Testis (tissue), 3 donors: ENCODE measurements around the gene MAST4. TPM values are rescaled to one million over a fixed set of nuclear protein-coding genes. Genes with fewer than 3 reads are reported as not detected.

Experiments
- DNase-seq: peaks from one replicate; pipeline ENCODE4 v3.0.0-alpha.2; 2019
- H3K27ac ChIP-seq, 2 donors: fragments of 200-600 bp; sonication (generic); one replicate each; pipeline ENCODE4 v1.5.1; 2019
- H3K27me3 ChIP-seq: fragments of 200-600 bp; sonication (generic); one replicate; pipeline ENCODE4 v1.5.1; 2019
- H3K36me3 ChIP-seq: fragments of 200-600 bp; sonication (generic); one replicate; pipeline ENCODE4 v1.5.1; 2017; ENCODE audit warnings: low read depth; ENCODE audit errors: missing control alignments
- H3K4me1 ChIP-seq: fragments of 200-600 bp; sonication (generic); one replicate; pipeline ENCODE4 v1.5.1; 2019
- H3K4me3 ChIP-seq, 2 donors: fragments of 200-600 bp; sonication (generic); one replicate each; pipeline ENCODE4 v1.5.1; 2017 to 2019
- H3K9me3 ChIP-seq: fragments of 200-600 bp; sonication (generic); one replicate; pipeline ENCODE4 v1.5.1; 2017
- CTCF ChIP-seq, 3 experiments: fragments of 450-650 bp in 2 of 3; fragments of 200-600 bp in 1 of 3; sonication (generic) in 1 of 3; IDR thresholded peaks; one replicate each; pipeline ENCODE4 v1.5.1; 2016 to 2019; ENCODE audit warnings: antibody characterized with exemption in 3 of 3, mild to moderate bottlenecking in 2 of 3, moderate library complexity in 1 of 3
- POLR2A ChIP-seq: fragments of 450-650 bp; IDR thresholded peaks from one replicate; pipeline ENCODE4 v1.6.1; 2017; ENCODE audit warnings: antibody characterized with exemption, mild to moderate bottlenecking, moderate library complexity
- WGBS, 2 donors: methylation state at CpG; one replicate each; pipeline ENCODE4 v1.1.5; 2018; 5-methylcytosine and 5-hydroxymethylcytosine counted together
- intact Hi-C: fragments of 100-400 bp; cut with DNase I; formaldehyde crosslinking; loops from one replicate; pipeline ENCODE4 v1.15.1; 2023; ENCODE audit warnings: low total_unique reads
- polyA plus RNA-seq: library from polyadenylated mRNA; stranded (reverse); fragments of 350-450 nt; fragmentation: Illumina TruSeq; extraction: RNeasy Lipid Tissue Mini Kit (QIAGEN cat#74804); gene quantifications from one replicate; pipeline ENCODE4 v1.2.3, GENCODE V29; 2014; ENCODE audit warnings: low read depth, low replicate concordance; ENCODE audit not compliant: insufficient read depth
- total RNA-seq, 2 donors: library from RNA; depleted of rRNA; stranded (reverse); fragments of >200 nt; gene quantifications; one replicate each; pipeline ENCODE4 v1.2.3, GENCODE V29; 2016

MAST4 gene
- total and polyA plus RNA-seq, 3 donors from 2014 or later, result 27.2 to 56.4 (median 51.4) TPM

GRCh38 chr5:66634601-66635000 lies 38.4 kb downstream of the MAST4 start:
- no peaks in the 10 kb centered on the region for H3K27me3 ChIP-seq
- no peak for DNase-seq
- H3K27ac ChIP-seq, result no peak overlapping the region
- 83 to 88% methylated on average over 2 to 3 of the region's 3 CpGs for WGBS, 2 donors
- intact Hi-C loops, result no loop called here
- H3K4me3 ChIP-seq, result no peak overlapping the region
- H3K4me1 ChIP-seq, result no peaks in the 10 kb centered on the region
- TF ChIP-seq CTCF (IDR thresholded peaks at IDR 0.05) (no peak), POLR2A (no peak)
- no peaks in the 10 kb centered on the region for H3K9me3 ChIP-seq
- no peaks in the 10 kb centered on the region for H3K36me3 ChIP-seq

GRCh38 chr5:66637994-66638393 lies 41.8 kb downstream of the MAST4 start:
- 79 to 80% methylated on average over 4 of the region's 4 CpGs for WGBS, 2 donors
- intact Hi-C loops, result no loop called here
- no peak overlapping the region for H3K4me3 ChIP-seq
- DNase-seq, result no peak
- no peak overlapping the region for H3K27ac ChIP-seq
- no peaks in the 10 kb centered on the region for H3K4me1 ChIP-seq
- H3K9me3 ChIP-seq, result no peaks in the 10 kb centered on the region
- TF ChIP-seq CTCF (IDR thresholded peaks at IDR 0.05) (no peak), POLR2A (no peak)
- H3K27me3 ChIP-seq, result no peaks in the 10 kb centered on the region
- no peaks in the 10 kb centered on the region for H3K36me3 ChIP-seq

- DNase-seq, result no peak
- Histone ChIP-seq H3K4me3 (no peak overlapping the region), H3K36me3 (no peaks in the 10 kb centered on the region), H3K27me3 (no peaks in the 10 kb centered on the region), H3K4me1 (no peaks in the 10 kb centered on the region), H3K9me3 (no peaks in the 10 kb centered on the region), H3K27ac (no peak overlapping the region)
- TF ChIP-seq CTCF (IDR thresholded peaks at IDR 0.05), result no peak
- no peak for TF ChIP-seq POLR2A
- intact Hi-C loops, result no loop called here
- 82 to 91% methylated on average over 1 of the region's 1 CpG for WGBS, 2 donors
These were observed 42.8 kb downstream of the MAST4 start for GRCh38 chr5:66639037-66639436.

GRCh38 chr5:66642538-66642937 lies 46.3 kb downstream of the MAST4 start:
- H3K36me3 ChIP-seq, result no peaks in the 10 kb centered on the region
- H3K9me3 ChIP-seq, result no peaks in the 10 kb centered on the region
- H3K4me1 ChIP-seq, result no peaks in the 10 kb centered on the region
- intact Hi-C loops, result no loop called here
- H3K4me3 ChIP-seq, result no peak overlapping the region
- no peaks in the 10 kb centered on the region for H3K27me3 ChIP-seq
- no peak overlapping the region for H3K27ac ChIP-seq
- no peak for DNase-seq
- no peak for TF ChIP-seq POLR2A
- no peak for TF ChIP-seq CTCF (IDR thresholded peaks at IDR 0.05)
- 82 to 86% methylated on average over 3 of the region's 3 CpGs for WGBS, 2 donors

- Histone ChIP-seq H3K4me3 (no peak overlapping the region), H3K27ac (no peak overlapping the region), H3K4me1 (no peaks in the 10 kb centered on the region), H3K9me3 (no peaks in the 10 kb centered on the region), H3K27me3 (no peaks in the 10 kb centered on the region), H3K36me3 (no peaks in the 10 kb centered on the region)
- DNase-seq, result no peak
- intact Hi-C loops, result no loop called here
- TF ChIP-seq CTCF (IDR thresholded peaks at IDR 0.05), result no peak
- no peak for TF ChIP-seq POLR2A
These were observed 47.2 kb downstream of the MAST4 start for GRCh38 chr5:66643387-66643786.
